HepG2 (cell line): Measurements from ENCODE around the gene AGPAT2. TPM values are rescaled to one million over a fixed set of nuclear protein-coding genes. Genes with fewer than 3 reads are reported as not detected.

Source experiments
- CEBPB ChIP-seq: IDR thresholded peaks from 2 replicates; pipeline ENCODE4 v1.6.1; 2011; ENCODE audit warnings: low read depth, low read length, improper control_type of control experiment, borderline replicate concordance
- DNMT1 ChIP-seq: sonication (generic); formaldehyde crosslinking; IDR thresholded peaks from 2 replicates; pipeline ENCODE4 v1.5.1; 2020; ENCODE audit warnings: mild to moderate bottlenecking, missing genetic modification reagents
- FOXA3 ChIP-seq: IDR thresholded peaks from 2 replicates; pipeline ENCODE4 v1.6.1; 2016; ENCODE audit warnings: missing genetic modification reagents, missing compliant biosample characterization
- HNF1A ChIP-seq, 2 experiments: sonication (generic) in 1 of 2; formaldehyde crosslinking in 1 of 2; IDR thresholded peaks; 2 replicates each; pipeline versions ENCODE4 v1.4.0 to v1.6.1; 2016 to 2020; ENCODE audit warnings: borderline replicate concordance in 1 of 2, low read depth in 1 of 2, mild to moderate bottlenecking in 1 of 2, missing genetic modification reagents in 1 of 2
- IKZF5 ChIP-seq: IDR thresholded peaks from 2 replicates; pipeline ENCODE4 v1.6.1; 2018; ENCODE audit warnings: missing genetic modification reagents, mild to moderate bottlenecking, missing compliant biosample characterization
- KLF12 ChIP-seq: sonication (generic); formaldehyde crosslinking; IDR thresholded peaks from 2 replicates; pipeline ENCODE4 v1.4.0; 2020; ENCODE audit warnings: missing genetic modification reagents, borderline replicate concordance
- KMT2B ChIP-seq: IDR thresholded peaks from 2 replicates; pipeline ENCODE4 v1.6.1; 2016; ENCODE audit warnings: missing genetic modification reagents, missing compliant biosample characterization
- MAFK ChIP-seq, 2 experiments: IDR thresholded peaks in 1 of 2; conservative IDR thresholded peaks in 1 of 2; 2 replicates each; pipeline ENCODE4 v1.6.1; 2011; ENCODE audit warnings: improper control_type of control experiment in 2 of 2, low read length in 2 of 2
- NR2C2 ChIP-seq: sonication (generic); formaldehyde crosslinking; IDR thresholded peaks from 2 replicates; pipeline ENCODE4 v1.4.0; 2020; ENCODE audit warnings: missing genetic modification reagents, mild to moderate bottlenecking, moderate library complexity, borderline replicate concordance
- ZHX2 ChIP-seq, 2 experiments: sonication (generic) in 1 of 2; formaldehyde crosslinking in 1 of 2; IDR thresholded peaks; 2 replicates each; pipeline versions ENCODE4 v1.6.1 to v1.9.0; 2014 to 2022; ENCODE audit warnings: antibody characterized with exemption in 1 of 2, borderline replicate concordance in 1 of 2, inconsistent platforms in 1 of 2, low read depth in 1 of 2, missing genetic modification reagents in 1 of 2
- ZNF292 ChIP-seq: sonication (generic); formaldehyde crosslinking; IDR thresholded peaks from 2 replicates; pipeline ENCODE4 v1.8.1; 2022; ENCODE audit warnings: mild to moderate bottlenecking, low read depth, missing genetic modification reagents, borderline replicate concordance
- ZNF329 ChIP-seq: sonication (generic); formaldehyde crosslinking; IDR thresholded peaks from 2 replicates; pipeline ENCODE4 v1.9.0; 2021; ENCODE audit warnings: low read depth, mild to moderate bottlenecking, missing genetic modification reagents
- ZNF572 ChIP-seq: sonication (generic); formaldehyde crosslinking; IDR thresholded peaks from 2 replicates; pipeline ENCODE4 v1.5.1; 2020; ENCODE audit warnings: mild to moderate bottlenecking, missing genetic modification reagents
- ZNF747 ChIP-seq: sonication (generic); formaldehyde crosslinking; IDR thresholded peaks from 2 replicates; pipeline ENCODE4 v1.8.1; 2023; ENCODE audit warnings: missing genetic modification reagents, mild to moderate bottlenecking, borderline replicate concordance
- polyA plus RNA-seq, 8 experiments: library from polyadenylated mRNA; depleted of rRNA in 3 of 8; stranded (reverse) in 7 of 8; unstranded in 1 of 8; fragments of >200 nt; fragmentation: Illumina TruSeq in 4 of 8; extraction: Trizol in 4 of 8; gene quantifications; 2 replicates each; pipeline versions ENCODE4 v1.2.1 to v1.2.3, GENCODE V29; 2011 to 2016; ENCODE audit warnings: low read depth in 4 of 8, missing spikeins in 1 of 8, mixed read lengths in 1 of 8; ENCODE audit not compliant: insufficient read depth in 1 of 8
- total RNA-seq, 5 experiments: library from RNA; depleted of rRNA; stranded (reverse); fragments of >200 nt; fragmentation: Illumina TruSeq; extraction: Trizol; gene quantifications; 2 replicates each; pipeline ENCODE4 v1.2.3, GENCODE V29; 2016; ENCODE audit warnings: low read depth in 1 of 5

The AGPAT2 gene
- total and polyA plus RNA-seq, 2 of the 13 experiments (the other 11 are each of a cell fraction or from before 2014, with no cell fraction given), result 3.9 to 25.8 TPM

GRCh38 chr9:136694163-136694871 lies 7.1 kb upstream of the AGPAT2 start (continued):
- TF ChIP-seq ZNF747 (CRISPR knock-in tag), result no peak
- TF ChIP-seq FOXA3 (CRISPR knock-in tag), result no peak
- TF ChIP-seq KLF12 (CRISPR knock-in tag), result no peak
- TF ChIP-seq HNF1A (IDR thresholded peaks at IDR 0.05; ENCODE audit: low read depth), result no peak
- no peak for TF ChIP-seq HNF1A (CRISPR knock-in tag; IDR thresholded peaks at IDR 0.05; ENCODE audit: borderline replicate concordance)
- TF ChIP-seq DNMT1, result no peak
- TF ChIP-seq ZNF572 (CRISPR knock-in tag), result no peak
- no peak for TF ChIP-seq KMT2B (CRISPR knock-in tag)
- TF ChIP-seq ZNF329 (CRISPR knock-in tag), result no peak
- no peak for TF ChIP-seq MAFK (conservative IDR thresholded peaks at IDR 0.05 in 1 of 2, IDR thresholded peaks at IDR 0.05 in 1 of 2; ENCODE audit: low read length in 2 of 2)
- no peak for TF ChIP-seq IKZF5
- TF ChIP-seq NR2C2 (CRISPR knock-in tag), result no peak
- no peak for TF ChIP-seq CEBPB
- no peak for TF ChIP-seq ZHX2 (IDR thresholded peaks at IDR 0.05; ENCODE audit: low read depth)
- no peak for TF ChIP-seq ZHX2 (CRISPR knock-in tag; IDR thresholded peaks at IDR 0.05; ENCODE audit: borderline replicate concordance)
- no peak for TF ChIP-seq ZNF292 (CRISPR knock-in tag)
